Measurements from ENCODE around the gene TFDP2. TPM values are rescaled to one million over a fixed set of nuclear protein-coding genes. Genes with fewer than 3 reads are reported as not detected.

The TFDP2 gene
- total RNA-seq, 2 experiments from 2014 or later: 33.1 to 34.2 TPM

DNA sequence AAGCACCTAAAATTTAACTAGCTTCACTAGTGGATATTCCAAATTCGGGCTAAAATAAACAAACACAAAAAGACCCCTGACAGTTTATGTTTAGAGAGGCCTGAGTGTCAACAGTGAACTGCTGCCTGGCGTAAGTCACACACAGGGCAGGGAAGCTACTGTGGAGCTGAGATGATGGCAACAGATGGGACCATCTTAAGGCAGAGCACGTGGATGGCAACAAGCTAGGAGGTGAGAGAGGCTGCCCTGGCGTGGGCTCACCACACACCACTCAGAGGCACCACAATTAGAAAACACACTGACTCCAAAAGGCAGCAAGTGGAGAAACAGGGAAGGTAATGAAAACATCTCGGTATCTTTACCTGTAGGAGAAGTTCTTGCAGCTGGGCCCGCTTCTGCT is 179.6 kb downstream of the TFDP2 start:
- ChIA-PET POLR2A (interaction anchor here (0.8 kb wide), 1 partner anchor 9 kb away, joined by 3 read pairs; no protein-coding TSS in a partner anchor), CTCF (no interaction called here)
- Mint-ChIP-seq H3K27ac (no peak overlapping the region), H3K4me3 (no peak overlapping the region), H3K27me3 (no peaks in the 10 kb centered on the region), H3K4me1 (ENCODE audit: low read depth) (no peaks in the 10 kb centered on the region), H3K36me3 (ENCODE audit: low read depth) (peaks cover 45% of the 10 kb centered on the region), H3K9me3 (no peaks in the 10 kb centered on the region)
- Histone ChIP-seq H3K27me3 (ENCODE audit: control insufficient read depth in 1 of 2, insufficient read depth in 2 of 2, low read length in 2 of 2) (no peaks in the 10 kb centered on the region), H3K4me1 (ENCODE audit: insufficient read depth, low read length) (no peaks in the 10 kb centered on the region), H3K4me3 (ENCODE audit: low read length) (no peak overlapping the region), H3K36me3 (ENCODE audit: insufficient read depth, low read length) (no peaks in the 10 kb centered on the region), H3K9me3 (ENCODE audit: control insufficient read depth in 1 of 2, insufficient read depth in 1 of 2, low read length in 2 of 2) (no peaks in the 10 kb centered on the region), H3K27ac (ENCODE audit: low read depth in 1 of 2, low read length in 2 of 2) (no peak overlapping the region)
- no peak for DNase-seq
- no peak for ATAC-seq (ENCODE audit: poor library complexity)
- intact Hi-C loops (cut with DNase I, micrococcal nuclease): no loop called here
- TF ChIP-seq, protein P1, sequence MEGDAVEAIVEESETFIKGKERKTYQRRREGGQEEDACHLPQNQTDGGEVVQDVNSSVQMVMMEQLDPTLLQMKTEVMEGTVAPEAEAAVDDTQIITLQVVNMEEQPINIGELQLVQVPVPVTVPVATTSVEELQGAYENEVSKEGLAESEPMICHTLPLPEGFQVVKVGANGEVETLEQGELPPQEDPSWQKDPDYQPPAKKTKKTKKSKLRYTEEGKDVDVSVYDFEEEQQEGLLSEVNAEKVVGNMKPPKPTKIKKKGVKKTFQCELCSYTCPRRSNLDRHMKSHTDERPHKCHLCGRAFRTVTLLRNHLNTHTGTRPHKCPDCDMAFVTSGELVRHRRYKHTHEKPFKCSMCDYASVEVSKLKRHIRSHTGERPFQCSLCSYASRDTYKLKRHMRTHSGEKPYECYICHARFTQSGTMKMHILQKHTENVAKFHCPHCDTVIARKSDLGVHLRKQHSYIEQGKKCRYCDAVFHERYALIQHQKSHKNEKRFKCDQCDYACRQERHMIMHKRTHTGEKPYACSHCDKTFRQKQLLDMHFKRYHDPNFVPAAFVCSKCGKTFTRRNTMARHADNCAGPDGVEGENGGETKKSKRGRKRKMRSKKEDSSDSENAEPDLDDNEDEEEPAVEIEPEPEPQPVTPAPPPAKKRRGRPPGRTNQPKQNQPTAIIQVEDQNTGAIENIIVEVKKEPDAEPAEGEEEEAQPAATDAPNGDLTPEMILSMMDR (IDR thresholded peaks at IDR 0.05): no peak

DNA sequence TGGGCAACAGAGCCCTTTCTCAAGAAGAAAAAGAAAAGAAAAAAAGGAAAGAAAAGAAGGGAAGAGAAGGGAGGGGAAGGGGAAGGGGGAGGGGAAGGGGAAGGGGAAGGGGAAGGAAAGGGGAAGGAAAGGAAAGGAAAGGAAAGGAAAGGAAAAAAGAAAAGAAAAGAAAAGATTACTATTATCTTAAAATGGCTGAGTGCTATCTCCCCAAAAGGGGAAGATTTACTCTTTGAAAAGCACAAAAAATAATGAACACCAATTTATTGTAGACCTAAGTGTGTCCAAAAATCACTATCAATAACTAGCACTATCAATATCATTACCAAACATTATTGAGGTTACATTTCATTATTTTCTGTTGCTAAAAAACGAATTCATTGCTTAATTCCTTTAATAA is 183.9 kb downstream of the TFDP2 start:
- Mint-ChIP-seq H3K4me1 (ENCODE audit: low read depth) (no peaks in the 10 kb centered on the region), H3K9me3 (no peaks in the 10 kb centered on the region), H3K4me3 (no peak overlapping the region), H3K27ac (no peak overlapping the region), H3K36me3 (ENCODE audit: low read depth) (peaks cover 37% of the 10 kb centered on the region), H3K27me3 (no peaks in the 10 kb centered on the region)
- intact Hi-C loops (cut with DNase I, micrococcal nuclease): no loop called here
- ChIA-PET CTCF (no interaction called here), POLR2A (no interaction called here)
- Histone ChIP-seq H3K4me1 (ENCODE audit: insufficient read depth, low read length) (no peaks in the 10 kb centered on the region), H3K36me3 (ENCODE audit: insufficient read depth, low read length) (peaks cover 10% of the 10 kb centered on the region), H3K4me3 (ENCODE audit: low read length) (no peak overlapping the region), H3K9me3 (ENCODE audit: control insufficient read depth in 1 of 2, insufficient read depth in 1 of 2, low read length in 2 of 2) (no peaks in the 10 kb centered on the region), H3K27ac (ENCODE audit: low read depth in 1 of 2, low read length in 2 of 2) (no peak overlapping the region), H3K27me3 (ENCODE audit: control insufficient read depth in 1 of 2, insufficient read depth in 2 of 2, low read length in 2 of 2) (no peaks in the 10 kb centered on the region)
- TF ChIP-seq, protein P1 (IDR thresholded peaks at IDR 0.05): no peak
- no peak for ATAC-seq (ENCODE audit: poor library complexity)
- DNase-seq: no peak

DNA sequence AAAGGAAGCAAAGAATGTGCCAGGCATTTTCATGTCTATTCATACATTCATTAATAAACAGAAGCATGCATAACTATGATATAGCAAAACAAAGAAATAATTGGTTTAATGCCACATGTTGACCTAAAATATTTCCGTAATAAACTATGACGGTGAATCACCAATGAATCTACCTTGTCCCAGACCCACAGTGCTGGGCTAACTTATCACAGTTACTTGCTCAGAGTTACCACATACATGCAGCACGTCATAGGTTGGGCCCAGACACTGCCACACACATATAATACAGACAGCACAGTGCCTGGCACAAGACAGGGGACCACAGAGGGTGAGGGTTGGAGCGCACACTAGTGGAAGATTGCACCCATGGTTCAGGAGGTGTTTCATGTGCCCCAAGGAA is 186.0 kb downstream of the TFDP2 start:
- no peaks in the 10 kb centered on the region for H3K9me3 ChIP-seq (ENCODE audit: control insufficient read depth in 1 of 2, insufficient read depth in 1 of 2, low read length in 2 of 2)
- peaks cover 17% of the 10 kb centered on the region for H3K36me3 ChIP-seq (ENCODE audit: insufficient read depth, low read length)
- ChIA-PET POLR2A (no interaction called here), CTCF (interaction anchor here (1.5 kb wide), 1 partner anchor 317 kb away, joined by 3 read pairs; no protein-coding TSS in a partner anchor)
- no peak for ATAC-seq (ENCODE audit: poor library complexity)
- Mint-ChIP-seq H3K4me3 (no peak overlapping the region), H3K9me3 (no peaks in the 10 kb centered on the region), H3K27ac (no peak overlapping the region), H3K4me1 (ENCODE audit: low read depth) (no peaks in the 10 kb centered on the region), H3K27me3 (no peaks in the 10 kb centered on the region), H3K36me3 (ENCODE audit: low read depth) (peaks cover 45% of the 10 kb centered on the region)
- no peaks in the 10 kb centered on the region for H3K4me1 ChIP-seq (ENCODE audit: insufficient read depth, low read length)
- TF ChIP-seq, protein P1 (IDR thresholded peaks at IDR 0.05): no peak
- H3K4me3 ChIP-seq (ENCODE audit: low read length): no peak overlapping the region
- DNase-seq: no peak
- H3K27me3 ChIP-seq (ENCODE audit: control insufficient read depth in 1 of 2, insufficient read depth in 2 of 2, low read length in 2 of 2): no peaks in the 10 kb centered on the region
- no peak overlapping the region for H3K27ac ChIP-seq (ENCODE audit: low read depth in 1 of 2, low read length in 2 of 2)
- intact Hi-C loops (cut with DNase I, micrococcal nuclease): loop anchor here in 1 of 2 experiments (5.0 kb wide), 1 partner anchor 319 kb away; no protein-coding TSS in a partner anchor

All from CD4-positive, alpha-beta T cell (primary cell).